HepG2 (cell line): ENCODE measurements around the gene RTEL1. TPM values are rescaled to one million over a fixed set of nuclear protein-coding genes. Genes with fewer than 3 reads are reported as not detected.

Experiments
- AGO2 ChIP-seq: fragments of 200-400 bp; formaldehyde crosslinking; optimal IDR thresholded peaks from 2 replicates; pipeline ENCODE3; 2017; ENCODE audit warnings: mild to moderate bottlenecking, low read depth, low read length, moderate library complexity
- BCLAF1 ChIP-seq: fragments of 450-650 bp; IDR thresholded peaks from 2 replicates; pipeline ENCODE4 v1.6.1; 2017; ENCODE audit warnings: mild to moderate bottlenecking
- BRD4 ChIP-seq: sonication (generic); formaldehyde crosslinking; IDR thresholded peaks from 2 replicates; pipeline ENCODE4 v1.4.0; 2020; ENCODE audit warnings: missing genetic modification reagents
- CCAR2 ChIP-seq: fragments of 200-400 bp; formaldehyde crosslinking; optimal IDR thresholded peaks from 2 replicates; pipeline ENCODE3; 2018; ENCODE audit warnings: low read depth, mild to moderate bottlenecking, low read length, moderate library complexity
- GTF3A ChIP-seq: sonication (generic); formaldehyde crosslinking; conservative IDR thresholded peaks from 2 replicates; pipeline ENCODE4 v1.4.0; 2020; ENCODE audit warnings: mild to moderate bottlenecking, missing genetic modification reagents
- RBAK ChIP-seq: sonication (generic); formaldehyde crosslinking; IDR thresholded peaks from 2 replicates; pipeline ENCODE4 v1.5.1; 2020; ENCODE audit warnings: mild to moderate bottlenecking, missing genetic modification reagents
- RBM22 ChIP-seq: fragments of 200-400 bp; formaldehyde crosslinking; optimal IDR thresholded peaks from 2 replicates; pipeline ENCODE3; 2017; ENCODE audit warnings: mild to moderate bottlenecking, low read length, moderate library complexity
- SIX1 ChIP-seq: sonication (generic); formaldehyde crosslinking; IDR thresholded peaks from 2 replicates; pipeline ENCODE4 v1.4.0; 2020; ENCODE audit warnings: missing genetic modification reagents, borderline replicate concordance
- YY1 ChIP-seq: IDR thresholded peaks from 2 replicates; pipeline ENCODE4 v1.6.1; 2011; ENCODE audit warnings: low read length, low read depth, moderate library complexity, mild to moderate bottlenecking; ENCODE audit not compliant: insufficient read depth, insufficient replicate concordance
- ZNF460 ChIP-seq: sonication (generic); formaldehyde crosslinking; IDR thresholded peaks from 2 replicates; pipeline ENCODE4 v1.5.1; 2020; ENCODE audit warnings: missing genetic modification reagents, mild to moderate bottlenecking, borderline replicate concordance
- ZNF773 ChIP-seq: sonication (generic); formaldehyde crosslinking; IDR thresholded peaks from 2 replicates; pipeline ENCODE4 v1.4.0; 2020; ENCODE audit warnings: missing genetic modification reagents, borderline replicate concordance
- polyA plus RNA-seq, 8 experiments: library from polyadenylated mRNA; depleted of rRNA in 3 of 8; stranded (reverse) in 7 of 8; unstranded in 1 of 8; fragments of >200 nt; fragmentation: Illumina TruSeq in 4 of 8; extraction: Trizol in 4 of 8; gene quantifications; 2 replicates each; pipeline versions ENCODE4 v1.2.1 to v1.2.3, GENCODE V29; 2011 to 2016; ENCODE audit warnings: low read depth in 4 of 8, missing spikeins in 1 of 8, mixed read lengths in 1 of 8; ENCODE audit not compliant: insufficient read depth in 1 of 8
- total RNA-seq, 5 experiments: library from RNA; depleted of rRNA; stranded (reverse); fragments of >200 nt; fragmentation: Illumina TruSeq; extraction: Trizol; gene quantifications; 2 replicates each; pipeline ENCODE4 v1.2.3, GENCODE V29; 2016; ENCODE audit warnings: low read depth in 1 of 5
- TF ChIP-seq, protein P1 (sequence below): sonication (generic); formaldehyde crosslinking; IDR thresholded peaks from 2 replicates; pipeline ENCODE4 v1.4.0; 2020; ENCODE audit warnings: mild to moderate bottlenecking, missing genetic modification reagents
- TF ChIP-seq, protein P2 (sequence below): sonication (generic); formaldehyde crosslinking; IDR thresholded peaks from 2 replicates; pipeline ENCODE4 v1.4.0; 2020; ENCODE audit warnings: mild to moderate bottlenecking, missing genetic modification reagents
- TF ChIP-seq, protein P3 (sequence below): sonication (generic); formaldehyde crosslinking; IDR thresholded peaks from 2 replicates; pipeline ENCODE4 v1.5.1; 2020; ENCODE audit warnings: mild to moderate bottlenecking, moderate library complexity, missing genetic modification reagents

Gene RTEL1
- total and polyA plus RNA-seq, 2 of the 13 experiments (the other 11 are each of a cell fraction or from before 2014, with no cell fraction given), result 21.8 to 36.4 TPM

- TF ChIP-seq, protein P1, sequence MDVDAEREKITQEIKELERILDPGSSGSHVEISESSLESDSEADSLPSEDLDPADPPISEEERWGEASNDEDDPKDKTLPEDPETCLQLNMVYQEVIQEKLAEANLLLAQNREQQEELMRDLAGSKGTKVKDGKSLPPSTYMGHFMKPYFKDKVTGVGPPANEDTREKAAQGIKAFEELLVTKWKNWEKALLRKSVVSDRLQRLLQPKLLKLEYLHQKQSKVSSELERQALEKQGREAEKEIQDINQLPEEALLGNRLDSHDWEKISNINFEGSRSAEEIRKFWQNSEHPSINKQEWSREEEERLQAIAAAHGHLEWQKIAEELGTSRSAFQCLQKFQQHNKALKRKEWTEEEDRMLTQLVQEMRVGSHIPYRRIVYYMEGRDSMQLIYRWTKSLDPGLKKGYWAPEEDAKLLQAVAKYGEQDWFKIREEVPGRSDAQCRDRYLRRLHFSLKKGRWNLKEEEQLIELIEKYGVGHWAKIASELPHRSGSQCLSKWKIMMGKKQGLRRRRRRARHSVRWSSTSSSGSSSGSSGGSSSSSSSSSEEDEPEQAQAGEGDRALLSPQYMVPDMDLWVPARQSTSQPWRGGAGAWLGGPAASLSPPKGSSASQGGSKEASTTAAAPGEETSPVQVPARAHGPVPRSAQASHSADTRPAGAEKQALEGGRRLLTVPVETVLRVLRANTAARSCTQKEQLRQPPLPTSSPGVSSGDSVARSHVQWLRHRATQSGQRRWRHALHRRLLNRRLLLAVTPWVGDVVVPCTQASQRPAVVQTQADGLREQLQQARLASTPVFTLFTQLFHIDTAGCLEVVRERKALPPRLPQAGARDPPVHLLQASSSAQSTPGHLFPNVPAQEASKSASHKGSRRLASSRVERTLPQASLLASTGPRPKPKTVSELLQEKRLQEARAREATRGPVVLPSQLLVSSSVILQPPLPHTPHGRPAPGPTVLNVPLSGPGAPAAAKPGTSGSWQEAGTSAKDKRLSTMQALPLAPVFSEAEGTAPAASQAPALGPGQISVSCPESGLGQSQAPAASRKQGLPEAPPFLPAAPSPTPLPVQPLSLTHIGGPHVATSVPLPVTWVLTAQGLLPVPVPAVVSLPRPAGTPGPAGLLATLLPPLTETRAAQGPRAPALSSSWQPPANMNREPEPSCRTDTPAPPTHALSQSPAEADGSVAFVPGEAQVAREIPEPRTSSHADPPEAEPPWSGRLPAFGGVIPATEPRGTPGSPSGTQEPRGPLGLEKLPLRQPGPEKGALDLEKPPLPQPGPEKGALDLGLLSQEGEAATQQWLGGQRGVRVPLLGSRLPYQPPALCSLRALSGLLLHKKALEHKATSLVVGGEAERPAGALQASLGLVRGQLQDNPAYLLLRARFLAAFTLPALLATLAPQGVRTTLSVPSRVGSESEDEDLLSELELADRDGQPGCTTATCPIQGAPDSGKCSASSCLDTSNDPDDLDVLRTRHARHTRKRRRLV, result no peak
- TF ChIP-seq RBAK (CRISPR knock-in tag) (no peak), BRD4 (CRISPR knock-in tag) (peak; percentile 97), SIX1 (CRISPR knock-in tag) (no peak; the same call in 1 of the 2 replicates), ZNF773 (CRISPR knock-in tag) (peak; percentile 98), AGO2 (peak; percentile 93), GTF3A (CRISPR knock-in tag) (no peak; the same call in 1 of the 2 replicates), CCAR2 (no peak), RBM22 (peak; percentile 24), ZNF460 (CRISPR knock-in tag) (peak; percentile 61), YY1 (peak; percentile 90), BCLAF1 (no peak)
- TF ChIP-seq, protein P2, sequence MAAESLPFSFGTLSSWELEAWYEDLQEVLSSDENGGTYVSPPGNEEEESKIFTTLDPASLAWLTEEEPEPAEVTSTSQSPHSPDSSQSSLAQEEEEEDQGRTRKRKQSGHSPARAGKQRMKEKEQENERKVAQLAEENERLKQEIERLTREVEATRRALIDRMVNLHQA (CRISPR knock-in tag), result no peak
- TF ChIP-seq, protein P3, sequence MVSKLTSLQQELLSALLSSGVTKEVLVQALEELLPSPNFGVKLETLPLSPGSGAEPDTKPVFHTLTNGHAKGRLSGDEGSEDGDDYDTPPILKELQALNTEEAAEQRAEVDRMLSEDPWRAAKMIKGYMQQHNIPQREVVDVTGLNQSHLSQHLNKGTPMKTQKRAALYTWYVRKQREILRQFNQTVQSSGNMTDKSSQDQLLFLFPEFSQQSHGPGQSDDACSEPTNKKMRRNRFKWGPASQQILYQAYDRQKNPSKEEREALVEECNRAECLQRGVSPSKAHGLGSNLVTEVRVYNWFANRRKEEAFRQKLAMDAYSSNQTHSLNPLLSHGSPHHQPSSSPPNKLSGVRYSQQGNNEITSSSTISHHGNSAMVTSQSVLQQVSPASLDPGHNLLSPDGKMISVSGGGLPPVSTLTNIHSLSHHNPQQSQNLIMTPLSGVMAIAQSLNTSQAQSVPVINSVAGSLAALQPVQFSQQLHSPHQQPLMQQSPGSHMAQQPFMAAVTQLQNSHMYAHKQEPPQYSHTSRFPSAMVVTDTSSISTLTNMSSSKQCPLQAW (CRISPR knock-in tag), result peak; percentile 12; the same call in 1 of the 2 replicates
These were observed 49.6 kb downstream of the RTEL1 start, which contains the start of the genes ARFRP1 and ZGPAT (continued) for GRCh38 chr20:63707558-63708300.
